ENCODE data around the gene VWF.

GRCh38 chr12:6135071-6135470 is 10.6 kb upstream of the VWF start:
- TF ChIP-seq EZH2 (IDR thresholded peaks at IDR 0.05; ENCODE audit: borderline replicate concordance, low read length) (no peak), CTCF (IDR thresholded peaks at IDR 0.05; ENCODE audit: low read length) (no peak)

Data from OCI-LY1 (cell line).